Pulmonary artery endothelial cell (primary cell): ENCODE results near the gene CYP4F3. TPM values are rescaled to one million over a fixed set of nuclear protein-coding genes. Genes with fewer than 3 reads are reported as not detected.
"Not testable (repeated sequence)": the region's sequence is repeated elsewhere in the genome, so short reads cannot be mapped to it uniquely, and the experiment has no call there.

Source experiments
- DNase-seq: peaks from one replicate; pipeline ENCODE4 v3.0.0-alpha.2; 2011; ENCODE audit warnings: low read depth, low spot score
- total RNA-seq: library from RNA; depleted of rRNA; stranded (reverse); fragments of >200 nt; gene quantifications from 2 replicates; pipeline ENCODE4 v1.2.3, GENCODE V29; 2014

CYP4F3 gene, protein sequence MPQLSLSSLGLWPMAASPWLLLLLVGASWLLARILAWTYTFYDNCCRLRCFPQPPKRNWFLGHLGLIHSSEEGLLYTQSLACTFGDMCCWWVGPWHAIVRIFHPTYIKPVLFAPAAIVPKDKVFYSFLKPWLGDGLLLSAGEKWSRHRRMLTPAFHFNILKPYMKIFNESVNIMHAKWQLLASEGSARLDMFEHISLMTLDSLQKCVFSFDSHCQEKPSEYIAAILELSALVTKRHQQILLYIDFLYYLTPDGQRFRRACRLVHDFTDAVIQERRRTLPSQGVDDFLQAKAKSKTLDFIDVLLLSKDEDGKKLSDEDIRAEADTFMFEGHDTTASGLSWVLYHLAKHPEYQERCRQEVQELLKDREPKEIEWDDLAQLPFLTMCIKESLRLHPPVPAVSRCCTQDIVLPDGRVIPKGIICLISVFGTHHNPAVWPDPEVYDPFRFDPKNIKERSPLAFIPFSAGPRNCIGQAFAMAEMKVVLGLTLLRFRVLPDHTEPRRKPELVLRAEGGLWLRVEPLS
- 0.04 and 0.07 TPM in 2 replicates for total RNA-seq

DNA sequence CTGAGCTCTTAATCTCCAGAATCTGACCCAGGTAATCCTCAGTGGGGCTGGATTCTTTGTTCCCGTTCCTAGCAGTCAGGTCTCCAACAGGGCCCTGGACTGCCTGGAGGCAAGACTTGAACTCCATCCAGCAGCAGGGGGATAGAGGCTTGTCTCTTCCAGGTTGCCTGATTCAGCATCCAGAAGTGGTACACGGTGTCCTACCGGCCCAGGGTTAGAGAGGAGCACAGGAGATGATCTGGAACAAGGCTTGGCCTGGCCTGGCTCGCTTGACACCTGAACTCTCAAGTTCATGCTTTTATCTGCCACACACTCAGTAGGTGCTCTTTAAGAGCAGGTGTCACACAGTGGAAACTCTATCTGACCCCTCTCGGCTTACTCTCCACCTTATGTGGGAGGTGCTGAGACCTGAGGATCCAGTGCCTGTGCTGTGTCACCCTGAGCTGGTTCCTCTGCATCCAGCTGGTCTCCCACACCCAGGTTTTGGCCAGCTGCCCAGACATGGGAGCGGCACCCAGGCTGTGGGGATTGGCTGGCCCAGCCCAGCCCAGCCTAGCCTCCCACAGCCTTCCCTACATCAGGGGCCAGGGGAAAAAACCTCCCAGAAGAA, at the start of gene CYP4F3:
TSS of gene CYP4F3 (plus strand) at position 604 of the 610 bp plus-strand sequence. CDS start 519 bp downstream, outside the sequence.
- no peak for DNase-seq

DNA sequence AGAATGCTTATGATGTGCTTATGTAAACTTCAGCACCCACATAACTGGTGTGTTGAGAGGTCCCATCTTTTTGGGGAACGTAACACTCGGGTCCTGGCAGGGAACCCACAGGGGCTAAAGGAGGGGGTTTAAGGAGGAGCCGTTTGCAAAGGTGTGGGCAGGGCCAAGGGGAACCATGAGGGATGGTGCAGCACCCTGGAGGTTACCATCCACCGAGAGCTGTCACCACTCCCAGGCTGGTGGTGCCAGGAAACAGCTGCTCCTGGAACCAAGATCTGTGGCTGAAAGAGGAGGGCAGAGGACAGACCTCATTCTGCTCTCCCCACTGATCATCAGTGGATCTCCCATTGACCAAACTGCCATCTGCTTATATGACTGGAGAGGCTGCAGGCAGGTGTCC, 48.9 kb upstream of the CYP4F3 start:
- no peak for DNase-seq

DNA sequence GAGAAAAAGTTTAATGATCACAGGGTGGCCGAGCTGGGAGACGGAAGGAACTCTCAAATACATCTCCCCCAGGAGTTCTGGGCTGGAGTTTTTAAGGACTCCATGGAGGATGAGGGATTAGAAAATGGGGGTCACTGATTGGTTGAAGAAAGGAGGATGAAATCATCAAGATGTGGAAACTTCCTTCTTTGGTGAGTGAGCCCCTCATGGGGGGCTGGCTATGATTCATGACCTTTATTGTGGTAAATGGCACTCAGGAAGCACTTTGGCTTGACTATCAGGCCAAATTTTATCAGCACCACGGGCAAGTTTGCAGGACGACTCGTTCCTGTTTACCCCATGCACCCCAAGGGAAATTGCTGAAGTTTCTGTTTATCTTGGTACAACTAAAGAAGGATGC, 48.2 kb upstream of the CYP4F3 start:
- not testable (repeated sequence) for DNase-seq

DNA sequence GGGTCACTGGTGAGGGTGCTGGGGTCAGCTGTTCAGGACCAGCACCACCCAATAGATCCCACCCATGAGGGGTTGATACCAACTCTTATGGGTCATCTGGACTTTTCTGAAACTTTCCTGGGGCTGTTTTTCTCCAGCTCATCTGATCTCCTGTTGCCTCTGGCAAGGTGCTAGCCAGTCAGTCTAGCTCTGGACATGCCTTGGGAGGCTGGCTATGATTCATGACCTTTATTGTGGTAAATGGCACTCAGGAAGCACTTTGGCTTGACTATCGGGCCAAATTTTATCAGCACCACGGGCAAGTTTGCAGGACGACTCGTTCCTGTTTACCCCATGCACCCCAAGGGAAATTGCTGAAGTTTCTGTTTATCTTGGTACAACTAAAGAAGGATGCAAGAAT, 46.9 kb upstream of the CYP4F3 start:
- not testable (repeated sequence) for DNase-seq

DNA sequence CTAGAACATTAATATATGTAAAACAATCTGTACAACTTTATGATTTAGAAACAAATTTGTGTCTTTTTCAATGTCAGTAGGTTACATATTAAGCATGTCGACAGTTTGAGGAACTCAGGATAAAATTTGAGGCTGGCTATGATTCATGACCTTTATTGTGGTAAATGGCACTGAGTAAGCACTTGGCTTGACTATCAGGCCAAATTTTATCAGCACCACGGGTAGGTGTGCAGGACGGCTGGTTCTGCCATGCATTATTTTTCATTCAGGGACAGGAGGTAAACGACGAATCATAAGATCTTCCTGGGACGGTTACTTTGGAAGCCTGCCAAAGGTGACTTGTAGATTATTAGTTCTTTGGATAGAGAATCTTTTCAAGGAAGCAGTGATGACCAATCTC, 45.6 kb upstream of the CYP4F3 start:
- no peak for DNase-seq

DNA sequence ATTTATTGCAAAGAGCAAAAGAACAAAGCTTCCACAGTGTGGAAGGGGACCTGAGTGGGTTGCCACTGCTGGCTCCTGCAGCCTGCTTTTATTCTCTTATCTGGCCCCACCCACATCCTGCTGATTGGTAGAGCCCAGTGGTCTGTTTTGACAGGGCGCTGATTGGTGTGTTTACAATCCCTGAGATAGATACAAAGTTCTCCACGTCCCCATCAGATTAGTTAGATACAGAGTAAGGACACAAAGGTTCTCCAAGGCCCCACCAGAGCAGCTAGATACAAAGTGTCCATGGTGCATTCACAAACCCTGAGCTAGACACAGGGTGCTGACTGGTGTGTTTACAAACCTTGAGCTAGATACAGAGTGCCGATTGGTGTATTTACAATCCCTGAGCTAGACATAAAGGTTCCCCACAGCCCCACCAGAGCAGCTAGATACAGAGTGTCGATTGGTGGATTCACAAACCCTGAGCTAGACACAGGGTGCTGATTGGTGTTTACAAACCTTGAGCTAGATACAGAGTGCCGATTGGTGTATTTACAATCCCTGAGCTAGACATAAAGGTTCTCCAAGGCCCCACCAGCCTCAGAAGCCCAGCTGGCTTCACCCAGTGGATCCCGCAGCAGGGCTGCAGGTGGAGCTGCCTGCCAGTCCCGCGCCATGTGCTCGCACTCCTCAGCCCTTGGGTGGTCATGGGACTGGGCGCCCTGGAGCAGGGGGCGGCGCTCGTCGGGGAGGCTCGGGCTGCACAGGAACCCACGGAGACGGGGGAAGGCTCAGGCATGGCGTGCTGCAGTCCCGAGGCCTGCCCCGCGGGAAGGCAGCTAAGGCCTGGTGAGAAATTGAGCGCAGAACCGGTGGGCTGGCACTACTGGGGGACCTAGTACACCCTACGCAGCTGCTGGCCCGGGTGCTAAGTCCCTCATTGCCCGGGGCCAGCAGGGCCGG, 32.4 kb upstream of the CYP4F3 start:
- not testable (repeated sequence) for DNase-seq

DNA sequence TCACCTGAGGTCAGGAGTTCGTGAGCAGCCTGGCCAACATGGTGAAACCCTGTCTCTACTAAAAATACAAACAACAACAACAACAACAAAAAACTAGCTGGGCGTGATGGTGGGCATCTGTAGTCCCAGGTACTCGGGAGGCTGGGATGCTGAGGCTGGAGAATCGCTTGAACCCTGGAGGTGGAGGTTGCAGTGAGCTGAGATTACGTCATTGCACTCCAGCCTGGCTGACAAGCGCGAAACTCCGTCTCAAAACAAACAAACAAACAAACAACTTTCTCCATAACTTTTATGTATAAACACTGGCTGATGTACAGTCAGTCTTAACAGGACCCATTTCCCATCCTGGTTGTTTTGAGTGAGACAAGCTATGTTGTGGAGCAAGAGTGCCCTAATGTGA, 31.4 kb upstream of the CYP4F3 start:
- no peak for DNase-seq

DNA sequence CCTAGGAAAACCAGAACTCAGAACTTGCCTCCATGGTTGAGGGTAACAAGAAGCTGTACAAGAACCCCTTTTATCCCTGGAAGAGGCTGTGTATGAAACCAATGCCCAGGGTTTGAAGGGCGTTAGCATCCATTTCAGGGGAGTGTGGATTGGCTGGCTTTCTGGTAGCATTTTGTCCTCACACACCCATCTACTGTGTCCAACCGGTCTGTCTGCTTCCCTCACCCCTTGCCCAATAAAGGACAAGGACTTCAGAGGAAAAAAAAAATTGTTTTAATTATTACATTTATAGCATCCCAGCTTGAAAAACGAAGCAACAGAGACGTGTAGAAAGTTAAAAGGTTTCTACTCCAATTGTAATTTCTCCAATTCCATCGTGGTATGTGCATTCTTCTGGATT, 28.4 kb upstream of the CYP4F3 start:
- no peak for DNase-seq

DNA sequence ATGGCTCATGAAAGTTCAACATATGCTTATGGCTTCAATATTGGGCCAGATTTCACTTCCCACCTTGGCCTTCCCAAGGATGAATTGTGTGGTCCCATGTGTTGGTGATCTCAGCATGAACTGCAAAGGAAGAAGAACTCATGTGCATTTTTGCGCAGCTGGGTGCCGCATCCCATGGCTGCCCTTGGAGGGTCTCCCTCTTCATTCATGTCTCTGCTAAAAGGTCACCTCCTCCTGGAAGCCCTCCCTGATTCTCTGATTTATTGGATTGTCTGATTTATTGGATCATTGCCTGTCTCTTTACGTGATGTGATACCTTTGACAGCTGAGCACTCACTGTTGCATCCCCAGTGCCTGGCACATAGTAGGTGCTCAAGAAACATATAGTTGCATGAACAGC, 27.4 kb upstream of the CYP4F3 start:
- no peak for DNase-seq

DNA sequence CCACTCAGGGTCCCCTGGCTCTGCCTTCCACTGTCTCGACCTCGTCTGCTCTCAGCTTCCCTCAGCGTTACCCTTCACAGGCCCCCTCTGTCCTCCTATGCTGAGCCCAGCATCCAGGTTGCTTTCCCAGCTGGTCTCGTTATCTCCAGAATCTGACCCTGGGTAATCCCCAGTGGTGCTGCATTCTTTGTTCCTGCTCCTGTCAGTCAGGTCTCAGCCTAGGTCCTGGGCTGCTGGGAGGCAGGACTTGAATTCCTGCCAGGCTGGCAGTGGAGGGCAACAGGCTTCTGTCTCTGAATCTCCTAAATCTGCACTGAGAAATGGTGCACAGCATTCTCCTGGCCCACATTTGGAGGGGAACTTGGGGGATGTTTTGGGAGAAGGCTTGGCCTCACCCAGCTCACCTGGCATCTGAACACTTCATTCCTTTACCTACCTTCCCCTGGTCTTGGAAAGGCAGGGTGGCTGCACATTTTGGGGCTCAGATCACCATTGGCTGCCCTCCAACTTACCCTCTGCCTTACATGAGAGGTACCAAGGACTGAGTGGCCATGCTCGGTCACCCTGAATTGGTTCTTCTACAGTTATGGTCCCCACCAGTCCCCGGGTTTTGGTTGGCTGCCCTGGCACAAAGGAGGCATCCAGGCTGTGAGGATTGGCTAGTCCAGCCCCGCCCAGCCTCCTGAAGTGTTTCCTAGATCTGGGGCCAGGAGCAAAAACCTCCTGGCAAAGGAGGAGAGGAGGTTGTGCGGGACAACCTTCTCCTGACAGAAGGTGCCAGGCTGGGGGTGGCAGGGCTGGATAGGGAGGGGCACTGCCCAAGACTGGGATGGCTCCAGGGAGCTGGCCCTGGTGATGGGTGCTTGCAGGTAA, 26.0 kb upstream of the CYP4F3 start, which contains the start of gene CYP4F8:
TSS of gene CYP4F8 (plus strand) at position 712 of the 873 bp plus-strand sequence. CDS start 399 bp downstream, outside the sequence.
- no peak for DNase-seq

DNA sequence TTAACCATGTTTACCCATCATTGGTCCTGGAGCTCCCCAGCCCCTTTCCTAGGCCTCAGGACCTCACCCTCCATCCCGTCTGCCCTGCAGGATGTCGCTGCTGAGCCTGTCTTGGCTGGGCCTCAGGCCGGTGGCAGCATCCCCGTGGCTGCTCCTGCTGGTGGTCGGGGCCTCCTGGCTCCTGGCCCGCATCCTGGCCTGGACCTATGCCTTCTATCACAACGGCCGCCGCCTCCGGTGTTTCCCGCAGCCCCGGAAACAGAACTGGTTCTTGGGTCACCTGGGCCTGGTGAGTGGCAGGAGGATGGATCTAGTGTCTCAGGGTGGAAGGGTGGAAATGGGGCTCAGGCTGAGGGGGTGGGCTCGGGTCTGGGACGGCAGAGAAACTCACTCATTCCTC, 25.2 kb upstream of the CYP4F3 start:
- DNase-seq, result no peak

DNA sequence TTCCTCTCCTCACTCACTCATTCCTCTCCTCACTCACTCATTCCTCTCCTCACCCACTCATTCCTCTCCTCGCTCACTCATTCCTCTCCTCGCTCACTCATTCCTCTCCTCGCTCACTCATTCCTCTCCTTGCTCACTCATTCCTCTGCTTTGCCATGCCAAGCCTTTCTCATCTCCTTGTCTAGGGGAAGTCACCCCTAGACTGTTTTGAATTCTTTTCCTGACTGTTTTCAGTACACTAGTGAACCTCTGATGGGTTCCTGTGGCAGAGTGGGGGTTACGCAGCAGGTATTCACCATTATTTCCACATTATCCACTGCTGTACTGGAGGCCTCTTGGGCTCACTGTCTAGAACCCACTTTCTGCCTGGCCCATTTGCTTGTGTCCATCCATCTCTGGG, 24.5 kb upstream of the CYP4F3 start:
- DNase-seq, result no peak

DNA sequence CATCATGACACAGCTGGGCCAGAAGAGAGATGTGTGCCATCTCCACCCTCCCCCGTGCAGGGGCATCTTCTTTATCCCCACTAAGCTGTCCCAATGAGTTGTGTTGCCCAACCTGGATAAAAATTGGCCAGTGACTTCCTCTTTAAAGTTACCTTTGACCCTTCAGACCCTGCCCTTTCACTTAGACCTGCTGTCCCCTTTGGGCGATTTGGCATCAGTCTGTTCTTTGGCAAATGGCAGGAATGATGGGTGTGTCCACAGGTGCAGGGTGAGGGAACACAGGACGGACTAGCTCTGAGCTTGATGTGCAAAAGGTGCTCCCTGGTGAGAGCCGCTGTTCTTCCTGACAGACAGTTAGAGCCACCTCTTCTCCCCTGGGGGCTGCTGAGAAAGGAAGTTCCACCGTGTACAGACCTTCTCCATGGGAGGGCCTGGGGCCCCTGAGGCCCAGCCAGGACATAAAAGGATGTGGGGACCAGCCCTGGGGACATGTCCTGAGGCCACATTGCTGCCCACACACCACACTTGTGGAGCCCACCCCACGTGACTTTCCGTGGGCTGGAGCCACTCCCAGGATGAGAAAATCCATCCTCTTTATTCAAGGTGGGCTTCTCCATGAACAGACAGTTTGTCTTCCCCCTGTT, 23.9 kb upstream of the CYP4F3 start:
- DNase-seq, result no peak

DNA sequence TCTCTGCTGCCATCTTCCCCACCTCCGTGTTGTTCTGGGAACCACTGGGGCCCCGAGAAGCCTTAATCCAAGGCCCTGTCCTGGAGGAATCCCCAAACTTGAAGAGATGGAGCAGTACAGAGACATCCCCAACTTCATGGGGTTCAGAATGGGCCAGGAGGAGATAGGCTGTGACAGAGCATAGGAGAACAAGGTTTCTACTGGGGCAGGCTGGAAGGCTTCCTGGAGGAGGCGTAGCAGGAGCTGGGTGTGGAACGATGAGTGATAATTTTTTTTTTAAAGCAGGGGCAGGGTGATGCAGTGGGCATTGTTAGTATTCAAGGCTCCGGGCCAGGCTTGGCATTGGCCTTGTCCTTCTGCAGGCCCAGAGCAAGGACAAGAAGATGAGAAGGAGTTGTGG, 22.4 kb upstream of the CYP4F3 start:
- DNase-seq, result no peak

DNA sequence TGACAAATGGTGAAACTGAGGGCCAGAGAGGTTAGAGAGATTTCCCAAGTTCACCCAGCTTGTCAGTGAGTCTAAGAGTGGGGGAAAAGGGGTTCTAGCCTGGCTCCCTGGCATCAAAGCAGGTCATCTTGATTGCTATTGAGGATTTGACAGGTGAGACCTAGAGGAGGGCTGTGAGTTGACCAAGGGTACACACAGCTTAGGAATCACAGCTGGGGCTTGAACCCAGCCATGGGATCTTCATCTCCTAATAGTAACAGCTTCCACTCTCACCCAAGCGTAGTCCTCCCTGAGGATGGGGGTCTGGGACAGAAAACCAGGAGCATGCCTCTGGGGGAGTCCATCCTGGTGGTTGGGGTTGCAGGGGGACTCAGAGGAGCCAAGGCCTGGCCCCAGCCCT, 18.9 kb upstream of the CYP4F3 start:
- no peak for DNase-seq

DNA sequence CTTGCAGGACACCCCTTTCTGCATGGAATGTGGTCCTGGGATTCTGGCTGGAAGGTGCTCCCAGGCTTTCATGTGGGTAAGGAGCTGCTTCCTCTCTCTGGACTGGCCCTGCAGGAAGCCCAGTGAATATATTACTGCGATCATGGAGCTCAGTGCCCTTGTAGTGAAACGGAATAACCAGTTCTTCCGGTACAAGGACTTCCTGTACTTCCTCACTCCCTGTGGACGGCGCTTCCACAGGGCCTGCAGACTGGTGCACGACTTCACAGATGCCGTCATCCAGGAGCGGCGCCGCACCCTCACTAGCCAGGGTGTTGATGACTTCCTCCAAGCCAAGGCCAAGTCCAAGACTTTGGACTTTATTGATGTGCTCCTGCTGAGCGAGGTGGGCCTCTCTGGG, 17.7 kb upstream of the CYP4F3 start:
- DNase-seq, result no peak

DNA sequence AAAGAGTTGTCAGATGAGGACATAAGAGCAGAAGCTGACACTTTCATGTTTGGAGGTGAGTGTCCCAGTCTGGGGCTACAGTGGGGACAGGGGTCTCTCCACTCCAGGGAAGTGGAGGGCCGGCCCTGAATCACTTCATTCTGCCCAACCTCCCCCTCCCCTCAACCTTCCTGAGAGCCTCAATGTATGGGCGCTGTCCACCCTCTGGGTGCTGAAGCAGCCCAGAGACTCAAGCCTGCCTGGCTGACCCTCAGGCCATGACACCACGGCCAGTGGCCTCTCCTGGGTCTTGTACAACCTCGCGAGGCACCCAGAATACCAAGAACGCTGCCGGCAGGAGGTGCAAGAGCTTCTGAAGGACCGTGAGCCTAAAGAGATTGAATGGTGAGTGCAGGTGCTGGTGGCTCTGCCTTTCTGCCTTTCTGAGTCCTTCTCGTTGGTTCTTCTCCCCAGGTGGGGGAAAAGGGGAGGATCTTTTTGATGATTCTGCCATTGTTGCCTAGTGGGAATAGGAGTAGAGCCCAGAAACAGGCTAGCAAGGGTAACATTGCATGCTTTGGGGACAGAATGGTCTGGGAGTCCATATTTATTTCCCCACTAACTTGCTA, 16.9 kb upstream of the CYP4F3 start:
- no peak for DNase-seq

DNA sequence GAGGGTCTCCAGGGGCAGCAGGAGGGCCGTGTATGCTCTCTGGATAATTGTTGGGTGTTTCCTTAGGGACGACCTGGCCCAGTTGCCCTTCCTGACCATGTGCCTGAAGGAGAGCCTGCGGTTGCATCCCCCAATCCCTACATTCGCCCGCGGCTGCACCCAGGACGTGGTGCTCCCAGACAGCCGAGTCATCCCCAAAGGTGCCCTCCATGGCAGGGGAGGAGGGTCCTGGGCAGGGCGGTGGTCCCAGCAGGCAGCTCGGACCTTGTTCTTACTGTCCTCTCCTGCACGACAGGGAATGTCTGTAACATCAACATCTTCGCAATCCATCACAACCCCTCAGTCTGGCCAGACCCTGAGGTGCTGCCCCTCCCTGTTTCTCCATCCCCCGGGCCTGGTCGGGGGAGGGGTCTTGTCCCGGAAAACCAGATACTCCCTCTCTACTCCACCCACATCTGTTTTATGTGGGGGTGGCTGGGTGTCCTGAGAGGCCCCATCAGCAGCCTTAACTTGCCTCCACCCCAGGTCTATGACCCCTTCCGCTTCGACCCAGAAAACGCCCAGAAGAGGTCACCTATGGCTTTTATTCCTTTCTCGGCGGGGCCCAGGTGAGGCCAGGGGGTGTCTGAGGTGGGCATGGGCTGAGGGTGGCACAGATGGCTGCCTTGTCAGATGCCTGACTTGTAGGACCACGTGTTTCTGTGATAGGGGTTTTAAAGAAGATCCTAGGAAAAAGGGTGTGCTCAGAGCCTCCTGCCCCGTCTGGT, 12.3 kb upstream of the CYP4F3 start:
- DNase-seq, result no peak
